ENCODE results near the gene GMPR.

The GMPR gene

DNA sequence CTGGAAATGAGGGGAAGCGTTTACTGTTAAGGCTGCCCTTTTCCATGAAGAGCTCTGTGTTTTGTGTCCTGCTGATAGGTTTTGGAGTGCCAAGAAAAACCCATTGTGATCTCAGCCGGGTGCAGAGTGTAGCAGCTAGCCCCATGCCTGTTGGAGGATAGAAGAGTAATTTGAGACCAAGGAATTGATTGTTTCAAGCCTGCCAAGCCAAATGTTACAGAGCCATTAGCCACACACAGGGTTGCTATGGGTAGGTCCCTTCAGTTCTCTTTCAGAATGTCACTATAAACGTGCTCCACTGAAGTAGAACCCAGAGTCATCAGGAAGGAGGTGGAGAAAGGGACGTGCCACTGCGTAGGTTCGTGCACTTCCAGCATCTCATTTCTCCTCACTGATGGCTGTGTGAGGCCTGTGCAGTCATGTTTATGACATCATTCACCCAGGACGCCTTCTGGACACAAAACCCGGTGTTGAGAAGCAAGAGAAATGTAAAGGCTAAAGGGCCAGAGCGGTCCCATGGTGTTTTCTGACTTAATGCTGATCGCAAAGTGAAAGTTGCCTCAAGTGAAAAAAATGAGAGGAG, 6.6 kb downstream of the GMPR start:
- ATAC-seq = peak; percentile 15; the same call in 1 of the 3 replicates
- no peak for TF ChIP-seq ZNF565 (CRISPR knock-in tag; conservative IDR thresholded peaks at IDR 0.05; ENCODE audit: low read depth)
- TF ChIP-seq, protein P1, sequence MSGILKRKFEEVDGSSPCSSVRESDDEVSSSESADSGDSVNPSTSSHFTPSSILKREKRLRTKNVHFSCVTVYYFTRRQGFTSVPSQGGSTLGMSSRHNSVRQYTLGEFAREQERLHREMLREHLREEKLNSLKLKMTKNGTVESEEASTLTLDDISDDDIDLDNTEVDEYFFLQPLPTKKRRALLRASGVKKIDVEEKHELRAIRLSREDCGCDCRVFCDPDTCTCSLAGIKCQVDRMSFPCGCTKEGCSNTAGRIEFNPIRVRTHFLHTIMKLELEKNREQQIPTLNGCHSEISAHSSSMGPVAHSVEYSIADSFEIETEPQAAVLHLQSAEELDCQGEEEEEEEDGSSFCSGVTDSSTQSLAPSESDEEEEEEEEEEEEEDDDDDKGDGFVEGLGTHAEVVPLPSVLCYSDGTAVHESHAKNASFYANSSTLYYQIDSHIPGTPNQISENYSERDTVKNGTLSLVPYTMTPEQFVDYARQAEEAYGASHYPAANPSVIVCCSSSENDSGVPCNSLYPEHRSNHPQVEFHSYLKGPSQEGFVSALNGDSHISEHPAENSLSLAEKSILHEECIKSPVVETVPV (CRISPR knock-in tag; IDR thresholded peaks at IDR 0.05) = no peak
- TF ChIP-seq PPARA (CRISPR knock-in tag; IDR thresholded peaks at IDR 0.05; ENCODE audit: borderline replicate concordance) = no peak

DNA sequence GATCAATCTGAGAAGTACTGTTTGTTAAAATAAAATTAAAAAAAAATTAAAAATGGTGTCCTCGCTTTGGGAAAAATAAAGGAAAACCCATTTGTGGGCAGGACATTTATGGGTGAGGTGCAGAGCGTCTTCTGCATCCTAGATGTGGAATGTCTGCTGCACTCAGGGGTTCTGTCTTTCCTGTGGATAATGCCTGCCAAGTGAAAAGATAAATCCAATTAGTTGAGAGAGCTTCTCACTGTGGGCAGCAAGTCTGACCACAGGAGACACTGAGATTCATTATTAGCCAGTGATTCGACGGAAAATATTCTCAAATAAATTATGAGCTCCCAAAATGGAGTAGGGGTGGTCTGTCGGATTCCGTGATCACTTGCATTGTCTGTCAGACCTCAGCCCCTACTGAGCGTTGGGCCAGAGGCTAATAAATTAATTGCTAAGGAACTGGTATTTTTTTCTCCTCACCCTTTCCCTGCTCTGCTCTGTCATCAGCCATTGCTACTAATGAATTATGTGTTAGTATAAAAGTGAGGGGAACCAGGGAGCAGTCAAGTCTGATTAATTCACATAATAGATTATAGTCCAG, 10.0 kb downstream of the GMPR start:
- TF ChIP-seq, protein P2, sequence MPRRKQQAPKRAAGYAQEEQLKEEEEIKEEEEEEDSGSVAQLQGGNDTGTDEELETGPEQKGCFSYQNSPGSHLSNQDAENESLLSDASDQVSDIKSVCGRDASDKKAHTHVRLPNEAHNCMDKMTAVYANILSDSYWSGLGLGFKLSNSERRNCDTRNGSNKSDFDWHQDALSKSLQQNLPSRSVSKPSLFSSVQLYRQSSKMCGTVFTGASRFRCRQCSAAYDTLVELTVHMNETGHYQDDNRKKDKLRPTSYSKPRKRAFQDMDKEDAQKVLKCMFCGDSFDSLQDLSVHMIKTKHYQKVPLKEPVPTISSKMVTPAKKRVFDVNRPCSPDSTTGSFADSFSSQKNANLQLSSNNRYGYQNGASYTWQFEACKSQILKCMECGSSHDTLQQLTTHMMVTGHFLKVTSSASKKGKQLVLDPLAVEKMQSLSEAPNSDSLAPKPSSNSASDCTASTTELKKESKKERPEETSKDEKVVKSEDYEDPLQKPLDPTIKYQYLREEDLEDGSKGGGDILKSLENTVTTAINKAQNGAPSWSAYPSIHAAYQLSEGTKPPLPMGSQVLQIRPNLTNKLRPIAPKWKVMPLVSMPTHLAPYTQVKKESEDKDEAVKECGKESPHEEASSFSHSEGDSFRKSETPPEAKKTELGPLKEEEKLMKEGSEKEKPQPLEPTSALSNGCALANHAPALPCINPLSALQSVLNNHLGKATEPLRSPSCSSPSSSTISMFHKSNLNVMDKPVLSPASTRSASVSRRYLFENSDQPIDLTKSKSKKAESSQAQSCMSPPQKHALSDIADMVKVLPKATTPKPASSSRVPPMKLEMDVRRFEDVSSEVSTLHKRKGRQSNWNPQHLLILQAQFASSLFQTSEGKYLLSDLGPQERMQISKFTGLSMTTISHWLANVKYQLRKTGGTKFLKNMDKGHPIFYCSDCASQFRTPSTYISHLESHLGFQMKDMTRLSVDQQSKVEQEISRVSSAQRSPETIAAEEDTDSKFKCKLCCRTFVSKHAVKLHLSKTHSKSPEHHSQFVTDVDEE (CRISPR knock-in tag; IDR thresholded peaks at IDR 0.05) = no peak
- TF ChIP-seq ZNF565 (CRISPR knock-in tag; conservative IDR thresholded peaks at IDR 0.05; ENCODE audit: low read depth) = no peak
- no peak for TF ChIP-seq RARB (CRISPR knock-in tag; IDR thresholded peaks at IDR 0.05)
- no peak for TF ChIP-seq ZFP30 (CRISPR knock-in tag; IDR thresholded peaks at IDR 0.05)
- TF ChIP-seq ZNF70 (CRISPR knock-in tag; IDR thresholded peaks at IDR 0.05) = no peak
- no peak for TF ChIP-seq TOX (CRISPR knock-in tag; IDR thresholded peaks at IDR 0.05; ENCODE audit: borderline replicate concordance)
- no peak for TF ChIP-seq SNAI2 (CRISPR knock-in tag; IDR thresholded peaks at IDR 0.05)
- TF ChIP-seq, protein P3, sequence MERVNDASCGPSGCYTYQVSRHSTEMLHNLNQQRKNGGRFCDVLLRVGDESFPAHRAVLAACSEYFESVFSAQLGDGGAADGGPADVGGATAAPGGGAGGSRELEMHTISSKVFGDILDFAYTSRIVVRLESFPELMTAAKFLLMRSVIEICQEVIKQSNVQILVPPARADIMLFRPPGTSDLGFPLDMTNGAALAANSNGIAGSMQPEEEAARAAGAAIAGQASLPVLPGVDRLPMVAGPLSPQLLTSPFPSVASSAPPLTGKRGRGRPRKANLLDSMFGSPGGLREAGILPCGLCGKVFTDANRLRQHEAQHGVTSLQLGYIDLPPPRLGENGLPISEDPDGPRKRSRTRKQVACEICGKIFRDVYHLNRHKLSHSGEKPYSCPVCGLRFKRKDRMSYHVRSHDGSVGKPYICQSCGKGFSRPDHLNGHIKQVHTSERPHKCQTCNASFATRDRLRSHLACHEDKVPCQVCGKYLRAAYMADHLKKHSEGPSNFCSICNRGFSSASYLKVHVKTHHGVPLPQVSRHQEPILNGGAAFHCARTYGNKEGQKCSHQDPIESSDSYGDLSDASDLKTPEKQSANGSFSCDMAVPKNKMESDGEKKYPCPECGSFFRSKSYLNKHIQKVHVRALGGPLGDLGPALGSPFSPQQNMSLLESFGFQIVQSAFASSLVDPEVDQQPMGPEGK (CRISPR knock-in tag; IDR thresholded peaks at IDR 0.05; ENCODE audit: borderline replicate concordance) = no peak
- TF ChIP-seq ZFP3 (CRISPR knock-in tag; IDR thresholded peaks at IDR 0.05) = no peak
- TF ChIP-seq BACH2 (CRISPR knock-in tag; IDR thresholded peaks at IDR 0.05; ENCODE audit: borderline replicate concordance) = no peak
- TF ChIP-seq PPARA (CRISPR knock-in tag; IDR thresholded peaks at IDR 0.05; ENCODE audit: borderline replicate concordance) = no peak
- peak; percentile 71 for ATAC-seq

DNA sequence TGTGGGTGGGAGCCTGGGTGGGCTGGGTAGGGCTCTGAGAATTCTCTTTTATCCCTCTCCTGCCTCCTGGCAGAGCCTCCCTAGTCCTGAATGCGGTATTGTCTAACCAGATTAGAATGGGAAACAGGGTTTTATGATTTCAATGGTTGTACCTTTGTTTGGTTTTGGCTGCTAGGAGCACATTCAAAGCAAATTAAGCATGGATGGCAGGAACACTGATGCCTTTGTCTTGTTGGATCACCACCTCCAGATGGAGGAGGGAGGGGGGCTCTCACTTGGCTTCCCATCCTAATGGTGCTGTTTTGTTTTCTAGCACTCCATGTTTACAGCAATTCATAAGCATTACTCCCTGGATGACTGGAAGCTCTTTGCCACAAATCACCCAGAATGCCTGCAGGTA, 11.6 kb downstream of the GMPR start:
- no peak for ATAC-seq
- TF ChIP-seq, protein P3 (CRISPR knock-in tag; IDR thresholded peaks at IDR 0.05; ENCODE audit: borderline replicate concordance) = no peak

DNA sequence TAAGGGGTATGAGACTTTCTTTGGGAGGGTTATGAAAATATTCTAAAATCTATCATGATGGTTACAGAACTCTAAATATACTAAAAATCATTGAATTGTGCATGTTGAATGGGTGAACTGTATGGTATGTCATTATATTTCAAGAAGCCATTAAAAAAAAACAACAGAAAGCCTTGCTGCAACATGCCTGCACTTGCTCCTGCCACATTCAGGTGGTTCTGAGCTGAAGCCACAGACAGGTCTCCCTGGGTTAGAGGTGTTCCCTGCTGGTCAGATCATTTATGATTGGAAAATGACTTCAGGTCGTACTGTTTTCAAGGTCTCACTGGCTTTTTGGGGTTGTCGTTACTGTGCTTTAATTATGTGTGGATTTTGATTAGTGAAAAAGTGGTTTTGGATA, 13.3 kb downstream of the GMPR start:
- no peak for ATAC-seq
- TF ChIP-seq, protein P2 (CRISPR knock-in tag; IDR thresholded peaks at IDR 0.05) = no peak
- no peak for TF ChIP-seq PPARA (CRISPR knock-in tag; IDR thresholded peaks at IDR 0.05; ENCODE audit: borderline replicate concordance)
- TF ChIP-seq ZNF565 (CRISPR knock-in tag; conservative IDR thresholded peaks at IDR 0.05; ENCODE audit: low read depth) = no peak
- TF ChIP-seq ZNF8 (CRISPR knock-in tag; IDR thresholded peaks at IDR 0.05) = no peak
- TF ChIP-seq, protein P4, sequence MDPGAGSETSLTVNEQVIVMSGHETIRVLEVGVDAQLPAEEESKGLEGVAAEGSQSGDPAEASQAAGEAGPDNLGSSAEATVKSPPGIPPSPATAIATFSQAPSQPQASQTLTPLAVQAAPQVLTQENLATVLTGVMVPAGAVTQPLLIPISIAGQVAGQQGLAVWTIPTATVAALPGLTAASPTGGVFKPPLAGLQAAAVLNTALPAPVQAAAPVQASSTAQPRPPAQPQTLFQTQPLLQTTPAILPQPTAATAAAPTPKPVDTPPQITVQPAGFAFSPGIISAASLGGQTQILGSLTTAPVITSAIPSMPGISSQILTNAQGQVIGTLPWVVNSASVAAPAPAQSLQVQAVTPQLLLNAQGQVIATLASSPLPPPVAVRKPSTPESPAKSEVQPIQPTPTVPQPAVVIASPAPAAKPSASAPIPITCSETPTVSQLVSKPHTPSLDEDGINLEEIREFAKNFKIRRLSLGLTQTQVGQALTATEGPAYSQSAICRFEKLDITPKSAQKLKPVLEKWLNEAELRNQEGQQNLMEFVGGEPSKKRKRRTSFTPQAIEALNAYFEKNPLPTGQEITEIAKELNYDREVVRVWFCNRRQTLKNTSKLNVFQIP (CRISPR knock-in tag; IDR thresholded peaks at IDR 0.05; ENCODE audit: borderline replicate concordance, low read depth) = no peak
- TF ChIP-seq ZNF70 (CRISPR knock-in tag; IDR thresholded peaks at IDR 0.05) = no peak
- TF ChIP-seq BACH2 (CRISPR knock-in tag; IDR thresholded peaks at IDR 0.05; ENCODE audit: borderline replicate concordance) = no peak
- TF ChIP-seq ESRRG (CRISPR knock-in tag; IDR thresholded peaks at IDR 0.05) = no peak
- TF ChIP-seq RARB (CRISPR knock-in tag; IDR thresholded peaks at IDR 0.05) = no peak
- TF ChIP-seq ZFP3 (CRISPR knock-in tag; IDR thresholded peaks at IDR 0.05) = no peak
- TF ChIP-seq CSDC2 (CRISPR knock-in tag; IDR thresholded peaks at IDR 0.05) = no peak
- TF ChIP-seq ISL1 (CRISPR knock-in tag; IDR thresholded peaks at IDR 0.05) = no peak
